Upper lobe of right lung (tissue), 1 donor: ENCODE results near the gene RASGRP1. TPM values are rescaled to one million over a fixed set of nuclear protein-coding genes. Genes with fewer than 3 reads are reported as not detected.

Experiments
- ATAC-seq: fragments of 200-7000 bp; cut with Tn5 transposase; one replicate; pipeline ENCODE4 v1.9.1; 2020; ENCODE audit warnings: mild to moderate bottlenecking, moderate library complexity
- DNase-seq: peaks from one replicate; pipeline ENCODE4 v3.0.0-alpha.2; 2020
- H3K27ac ChIP-seq: fragments of 200-600 bp; one replicate; pipeline ENCODE4 v1.8.0; 2022
- H3K27me3 ChIP-seq: fragments of 200-600 bp; one replicate; pipeline ENCODE4 v1.8.0; 2022; ENCODE audit warnings: mild to moderate bottlenecking
- H3K36me3 ChIP-seq: fragments of 200-600 bp; one replicate; pipeline ENCODE4 v1.8.0; 2022
- H3K4me1 ChIP-seq: fragments of 200-600 bp; one replicate; pipeline ENCODE4 v1.8.0; 2022
- H3K4me3 ChIP-seq: fragments of 200-600 bp; one replicate; pipeline ENCODE4 v1.8.0; 2022; ENCODE audit warnings: mild to moderate bottlenecking
- H3K9me3 ChIP-seq: fragments of 200-600 bp; one replicate; pipeline ENCODE4 v1.8.0; 2022
- CTCF ChIP-seq: fragments of 200-600 bp; IDR thresholded peaks from one replicate; pipeline ENCODE4 v1.8.0; 2022; ENCODE audit warnings: antibody characterized with exemption
- intact Hi-C: fragments of 100-400 bp; cut with DNase I; formaldehyde crosslinking; loops from one replicate; pipeline ENCODE4 v1.11.0; 2022
- total RNA-seq: library from RNA; stranded (reverse); fragmentation: NEBNext Ultra II Directional; extraction: Animal tissue kit (Norgen Biotek cat#: 25700); gene quantifications from one replicate; pipeline ENCODE4 v1.2.1, GENCODE V29; 2021
- donor health status: DM: no; HTN: yes; CAD: no; lungs with severe emphysema.

The RASGRP1 gene
- total RNA-seq, 1 donor from 2014 or later = 9.4 TPM

- H3K27me3 ChIP-seq = no peaks in the 10 kb centered on the region
- no peaks in the 10 kb centered on the region for H3K36me3 ChIP-seq
- DNase-seq = no peak
- H3K4me1 ChIP-seq = no peaks in the 10 kb centered on the region
- no peak overlapping the region for H3K27ac ChIP-seq
- ATAC-seq = no peak
- H3K9me3 ChIP-seq = no peaks in the 10 kb centered on the region
- intact Hi-C loops = no loop called here
- H3K4me3 ChIP-seq = no peak overlapping the region
- TF ChIP-seq CTCF = no peak
Observed at GRCh38 chr15:38553071-38553470, 11.5 kb downstream of the RASGRP1 start.

GRCh38 chr15:38551720-38552648 lies 12.6 kb downstream of the RASGRP1 start:
- Histone ChIP-seq H3K9me3 (no peaks in the 10 kb centered on the region), H3K27me3 (no peaks in the 10 kb centered on the region), H3K4me3 (no peak overlapping the region), H3K27ac (no peak overlapping the region), H3K36me3 (no peaks in the 10 kb centered on the region), H3K4me1 (no peaks in the 10 kb centered on the region)
- TF ChIP-seq CTCF = no peak
- ATAC-seq (no peak), DNase-seq (no peak)
- intact Hi-C loops = no loop called here

GRCh38 chr15:38549222-38549621 lies 15.4 kb downstream of the RASGRP1 start:
- intact Hi-C loops = no loop called here
- ATAC-seq = no peak

GRCh38 chr15:38547255-38547997 lies 17.2 kb downstream of the RASGRP1 start:
- Histone ChIP-seq H3K27me3 (no peaks in the 10 kb centered on the region), H3K9me3 (no peaks in the 10 kb centered on the region), H3K27ac (no peak overlapping the region), H3K36me3 (no peaks in the 10 kb centered on the region), H3K4me1 (no peaks in the 10 kb centered on the region), H3K4me3 (no peak overlapping the region)
- intact Hi-C loops = no loop called here
- TF ChIP-seq CTCF = no peak
- ATAC-seq = no peak
- DNase-seq = no peak

More at GRCh38 chr15:38549222-38549621, 15.4 kb downstream of the RASGRP1 start:
- H3K9me3 ChIP-seq = no peaks in the 10 kb centered on the region
- TF ChIP-seq CTCF = no peak
- H3K4me3 ChIP-seq = no peak overlapping the region
- no peaks in the 10 kb centered on the region for H3K27me3 ChIP-seq
- DNase-seq = no peak
- no peaks in the 10 kb centered on the region for H3K4me1 ChIP-seq
- H3K27ac ChIP-seq = no peak overlapping the region
- no peaks in the 10 kb centered on the region for H3K36me3 ChIP-seq

- Histone ChIP-seq H3K4me1 (no peaks in the 10 kb centered on the region), H3K27ac (no peak overlapping the region), H3K9me3 (no peaks in the 10 kb centered on the region), H3K27me3 (no peaks in the 10 kb centered on the region), H3K4me3 (no peak overlapping the region), H3K36me3 (no peaks in the 10 kb centered on the region)
- TF ChIP-seq CTCF = no peak
- intact Hi-C loops = no loop called here
- DNase-seq (no peak), ATAC-seq (no peak)
Observed at GRCh38 chr15:38545179-38545578, 19.4 kb downstream of the RASGRP1 start.
